Measurements from ENCODE around the gene KCNH3. TPM values are rescaled to one million over a fixed set of nuclear protein-coding genes. Genes with fewer than 3 reads are reported as not detected.

Gene KCNH3
- total and polyA plus RNA-seq, 2 donors (not counting 3 experiments of a cell fraction or from before 2014, with no cell fraction given), result 0.13 to 0.14 TPM

DNA sequence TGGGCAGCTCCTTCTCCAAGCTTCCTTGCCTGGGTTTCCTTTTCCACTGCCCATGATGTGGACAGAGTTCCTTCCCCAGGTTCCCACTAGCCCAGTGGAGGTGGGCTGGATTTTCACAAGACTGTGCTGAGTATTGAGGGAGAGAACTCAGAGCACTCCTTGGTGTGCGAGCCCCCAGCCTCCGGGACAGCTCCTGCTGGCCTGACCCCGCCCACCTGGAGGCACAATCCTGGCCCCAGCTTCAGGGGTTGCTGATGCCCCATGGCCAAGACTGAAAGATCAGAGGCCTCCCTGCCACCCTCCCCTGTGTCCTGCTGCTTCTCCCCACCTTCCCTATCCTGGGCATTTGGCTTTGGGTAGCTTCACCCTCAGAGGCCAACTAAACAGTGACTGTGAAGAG is 7.7 kb downstream of the KCNH3 start:
- FAIRE-seq (no peak), DNase-seq (ENCODE audit: low read depth, low spot score) (no peak)
- Histone ChIP-seq H3K27me3 (ENCODE audit: control insufficient read depth in 2 of 2, insufficient read depth in 2 of 2, low read length in 2 of 2) (peaks cover 0 to 5% of the 10 kb centered on the region in 2 experiments), H4K20me1 (replicated peaks; ENCODE audit: control insufficient read depth, extremely low read depth, insufficient read depth, low read length) (no peaks in the 10 kb centered on the region), H3K79me2 (ENCODE audit: control insufficient read depth, insufficient read depth, low read length) (no peaks in the 10 kb centered on the region), H3K9me1 (replicated peaks; ENCODE audit: control insufficient read depth, extremely low read depth, insufficient read depth, low read length) (no peaks in the 10 kb centered on the region), H3K4me3 (replicated peaks in 1 of 3; ENCODE audit: insufficient read depth in 1 of 3, low read depth in 1 of 3, low read length in 3 of 3) (no peak overlapping the region), H3K36me3 (ENCODE audit: control insufficient read depth in 2 of 2, extremely low read depth in 1 of 2, insufficient read depth in 2 of 2, low read length in 2 of 2) (no peaks in the 10 kb centered on the region), H3K9ac (replicated peaks; ENCODE audit: extremely low read depth, insufficient read depth, low read length) (no peak overlapping the region), H3K9me3 (replicated peaks; ENCODE audit: control insufficient read depth, insufficient read depth, low read length) (no peaks in the 10 kb centered on the region), H3K4me1 (ENCODE audit: control insufficient read depth, extremely low read depth, insufficient read depth, low read length) (peaks cover 6% of the 10 kb centered on the region), H2AFZ (ENCODE audit: low read depth, low read length) (no peak overlapping the region), H3K4me2 (ENCODE audit: insufficient read depth, low read length) (no peak overlapping the region), H3K27ac (ENCODE audit: insufficient read depth, low read depth, low read length) (no peak overlapping the region)
- dilution Hi-C loops (cut with MboI; ENCODE audit: extremely low pct_ligation_motif_present, low sequenced_read_pairs), result no loop called here
- BruUV-seq (replicated peaks), result no TSS peak
- no peak for TF ChIP-seq GATA2 (IDR thresholded peaks at IDR 0.05; ENCODE audit: insufficient read depth, insufficient read length, low read depth, low read length)
- TF ChIP-seq, protein P1, sequence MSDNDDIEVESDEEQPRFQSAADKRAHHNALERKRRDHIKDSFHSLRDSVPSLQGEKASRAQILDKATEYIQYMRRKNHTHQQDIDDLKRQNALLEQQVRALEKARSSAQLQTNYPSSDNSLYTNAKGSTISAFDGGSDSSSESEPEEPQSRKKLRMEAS (IDR thresholded peaks at IDR 0.05; ENCODE audit: insufficient read depth, insufficient read length), result no peak
- no peak for TF ChIP-seq EZH2 (IDR thresholded peaks at IDR 0.05; ENCODE audit: borderline replicate concordance, low read depth, low read length, severe bottlenecking)
- TF ChIP-seq POLR2AphosphoS5 (IDR thresholded peaks at IDR 0.05; ENCODE audit: insufficient read depth, low read depth, low read length), result no peak
- no peak for TF ChIP-seq JUN (IDR thresholded peaks at IDR 0.05; ENCODE audit: borderline replicate concordance, insufficient read depth, insufficient read length, low read depth)
- no peak for TF ChIP-seq CTCF (IDR thresholded peaks at IDR 0.05; ENCODE audit: extremely low read depth in 1 of 2, insufficient read depth in 1 of 2, low read depth in 1 of 2, low read length in 2 of 2)
- TF ChIP-seq FOS (IDR thresholded peaks at IDR 0.05; ENCODE audit: borderline replicate concordance, insufficient read depth, low read length), result no peak
- TF ChIP-seq MYC (IDR thresholded peaks at IDR 0.05; ENCODE audit: low read depth, low read length), result no peak
- no peak for TF ChIP-seq POLR2A (IDR thresholded peaks at IDR 0.05; ENCODE audit: low read depth, low read length)
- POLR2A ChIA-PET, result no interaction called here
- intact Hi-C loops (cut with micrococcal nuclease), result no loop called here
- CTCF ChIA-PET, result interaction anchor here (0.9 to 1.8 kb wide), 4 partner anchors 11 to 199 kb away, joined by 4 read pairs; no protein-coding TSS in a partner anchor

Measured in endothelial cell of umbilical vein (primary cell).